NCI-H510A treated with DMSO at 0.1 percent for 48 hours (cell line): ENCODE measurements around the gene EPHB3.

Experiments
- DNase-seq: peaks from one replicate; lab custom pipeline; 2025; lab: John Stamatoyannopoulos, UW

Gene EPHB3

GRCh38 chr3:184564685-184565385 lies 3.2 kb downstream of the EPHB3 start:
- DNase-seq = no peak

GRCh38 chr3:184565421-184566211 lies 4.0 kb downstream of the EPHB3 start:
- DNase-seq = peak; percentile 98

- DNase-seq = peak; percentile 83
These were observed 5.1 kb downstream of the EPHB3 start for GRCh38 chr3:184566441-184567414.

- no peak for DNase-seq
These were observed 6.5 kb downstream of the EPHB3 start for GRCh38 chr3:184567946-184568559.

GRCh38 chr3:184568560-184568923 lies 7.0 kb downstream of the EPHB3 start:
- no peak for DNase-seq

GRCh38 chr3:184568924-184569829 lies 7.6 kb downstream of the EPHB3 start:
- peak; percentile 70 for DNase-seq

GRCh38 chr3:184570035-184570434 lies 8.4 kb downstream of the EPHB3 start:
- DNase-seq = no peak

GRCh38 chr3:184570489-184570888 lies 8.9 kb downstream of the EPHB3 start:
- no peak for DNase-seq

GRCh38 chr3:184571750-184572377 lies 10.3 kb downstream of the EPHB3 start:
- DNase-seq = no peak

GRCh38 chr3:184572633-184573270 lies 11.2 kb downstream of the EPHB3 start:
- DNase-seq = no peak

- peak; percentile 35 for DNase-seq
These were observed 13.2 kb downstream of the EPHB3 start for GRCh38 chr3:184574515-184575417.

GRCh38 chr3:184575701-184576100 lies 14.1 kb downstream of the EPHB3 start:
- DNase-seq = no peak

GRCh38 chr3:184576457-184577240 lies 15.1 kb downstream of the EPHB3 start:
- DNase-seq = no peak

- DNase-seq = no peak
These were observed 16.0 kb downstream of the EPHB3 start for GRCh38 chr3:184577546-184577945.

GRCh38 chr3:184578218-184578617 lies 16.6 kb downstream of the EPHB3 start:
- no peak for DNase-seq

GRCh38 chr3:184578822-184579221 lies 17.2 kb downstream of the EPHB3 start:
- no peak for DNase-seq

GRCh38 chr3:184579513-184579912 lies 17.9 kb downstream of the EPHB3 start:
- no peak for DNase-seq

- DNase-seq = no peak
These were observed 18.8 kb downstream of the EPHB3 start for GRCh38 chr3:184580376-184580775.
